Ovary (tissue), 9 donors: ENCODE results near the gene MTREX. TPM values are rescaled to one million over a fixed set of nuclear protein-coding genes. Genes with fewer than 3 reads are reported as not detected.

Experiments
- DNase-seq, 5 donors: peaks; one replicate each; pipeline ENCODE4 v3.0.0-alpha.2; 2019 to 2020
- H3K27ac ChIP-seq, 2 donors: fragments of 200-600 bp; one replicate each; pipeline versions ENCODE4 v1.5.1 to v1.8.0; 2019 to 2022
- H3K27me3 ChIP-seq: fragments of 200-600 bp; one replicate; pipeline ENCODE4 v1.8.0; 2022
- H3K36me3 ChIP-seq: fragments of 200-600 bp; sonication (generic); one replicate; pipeline ENCODE4 v1.5.1; 2019
- H3K4me1 ChIP-seq: one replicate; pipeline ENCODE4 v1.8.1; 2013; ENCODE audit warnings: mild to moderate bottlenecking, moderate library complexity; ENCODE audit not compliant: insufficient read depth
- H3K4me3 ChIP-seq: fragments of 200-600 bp; sonication (generic); one replicate; pipeline ENCODE4 v1.5.1; 2017
- H3K9me3 ChIP-seq, 2 donors: fragments of 200-600 bp in 1 of 2; sonication (generic) in 1 of 2; one replicate each; pipeline versions ENCODE4 v1.5.1 to v1.8.1; 2013 to 2019; ENCODE audit warnings: mild to moderate bottlenecking in 1 of 2, moderate library complexity in 1 of 2
- CTCF ChIP-seq, 3 donors: fragments of 450-650 bp in 2 of 3; fragments of 200-600 bp in 1 of 3; IDR thresholded peaks; one replicate each; pipeline versions ENCODE4 v1.5.1 to v1.8.0; 2016 to 2022; ENCODE audit warnings: antibody characterized with exemption in 3 of 3, mild to moderate bottlenecking in 1 of 3
- EP300 ChIP-seq: sonication (generic); formaldehyde crosslinking; IDR thresholded peaks from one replicate; pipeline ENCODE4 v1.6.1; 2017; ENCODE audit warnings: antibody characterized with exemption
- POLR2A ChIP-seq: fragments of 450-650 bp; IDR thresholded peaks from one replicate; pipeline ENCODE4 v1.6.1; 2017; ENCODE audit warnings: antibody characterized with exemption, mild to moderate bottlenecking, moderate library complexity
- WGBS, 3 donors: extraction: QIAGEN DNeasy Blood & Tissue Kit in 1 of 3; methylation state at CpG; one replicate each; pipeline versions ENCODE4 v1.1.5 to v1.1.7; 2013 to 2017; 5-methylcytosine and 5-hydroxymethylcytosine counted together
- intact Hi-C, 4 donors: fragments of 100-400 bp; cut with DNase I; formaldehyde crosslinking; loops; one replicate each; pipeline versions ENCODE4 v1.11.0 to v1.15.1; 2022 to 2023
- polyA plus RNA-seq, 2 donors: library from polyadenylated mRNA; stranded (reverse); fragments of 200-250 nt in 1 of 2; fragments of 350-450 nt in 1 of 2; fragmentation: Illumina TruSeq in 1 of 2; extraction: RNeasy Lipid Tissue Mini Kit (QIAGEN cat#74804) in 1 of 2; gene quantifications; one replicate each; pipeline ENCODE4 v1.2.3, GENCODE V29; 2013 to 2014
- total RNA-seq, 7 donors: library from RNA; depleted of rRNA in 2 of 7; stranded (reverse); fragments of >200 nt in 2 of 7; fragmentation: NEBNext Ultra II Directional in 3 of 7; extraction: Animal tissue kit (Norgen Biotek cat#: 25700) in 3 of 7; gene quantifications; one replicate each; pipeline versions ENCODE4 v1.1.0 to v1.2.4, GENCODE V29; 2016 to 2023
- donor health status: DM: no; HTN: no; CAD: no; lungs with moderate emphysema.
- donor health status: DM: no; HTN: no; CAD: no.
- donor health status: Bipolar disorder and iron deficiency.
- donor health status: DM: yes; HTN: yes; CAD: no.
- donor health status: DM: no; HTN: no; CAD: no.
- donor health status: DM: yes; HTN: yes; CAD: no.

MTREX gene
- total and polyA plus RNA-seq, 9 donors = 24.3 to 65.3 (median 62.1) TPM

GRCh38 chr5:55370291-55370925, 62.6 kb downstream of the MTREX start:
- intact Hi-C loops = no loop called here
- no peaks in the 10 kb centered on the region for H3K36me3 ChIP-seq
- 92 to 94% (median 93%) methylated on average over 1 of the region's 1 CpG for WGBS, 3 donors

DNA sequence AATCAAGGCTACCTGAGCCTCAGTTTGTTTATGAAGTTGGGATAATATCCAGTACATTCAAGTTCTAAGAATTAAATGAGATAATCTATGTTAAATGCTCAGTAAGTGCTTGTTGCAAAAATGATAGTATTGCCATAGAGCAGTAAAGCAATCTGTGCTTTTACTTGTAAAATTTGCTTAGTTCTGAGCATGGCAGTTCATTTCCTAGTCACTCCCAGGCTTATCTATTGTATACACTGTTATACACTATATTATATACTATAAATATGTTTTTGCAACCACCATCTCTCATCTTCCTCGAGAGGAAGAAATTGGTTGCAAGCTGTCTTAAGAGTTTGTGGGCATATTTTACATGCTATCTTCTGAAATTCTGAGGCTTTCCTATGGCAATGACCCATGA, 63.4 kb downstream of the MTREX start:
- Histone ChIP-seq H3K9me3 (no peaks in the 10 kb centered on the region), H3K4me1 (no peaks in the 10 kb centered on the region), H3K36me3 (no peaks in the 10 kb centered on the region), H3K4me3 (no peak overlapping the region), H3K27me3 (no peaks in the 10 kb centered on the region), H3K27ac (no peak overlapping the region)
- WGBS, 3 donors = 93 to 97% (median 94%) methylated on average over 1 of the region's 1 CpG
- intact Hi-C loops = no loop called here
- DNase-seq = no peak
- TF ChIP-seq POLR2A = no peak
- no peak for TF ChIP-seq EP300
- no peak for TF ChIP-seq CTCF (IDR thresholded peaks at IDR 0.05)

More at GRCh38 chr5:55370291-55370925, 62.6 kb downstream of the MTREX start:
- H3K27me3 ChIP-seq = no peaks in the 10 kb centered on the region
- no peak for DNase-seq
- TF ChIP-seq POLR2A = no peak
- no peak for TF ChIP-seq CTCF (IDR thresholded peaks at IDR 0.05)
- TF ChIP-seq EP300 = no peak
- H3K9me3 ChIP-seq = no peaks in the 10 kb centered on the region
- no peak overlapping the region for H3K4me3 ChIP-seq
- no peak overlapping the region for H3K27ac ChIP-seq
- no peaks in the 10 kb centered on the region for H3K4me1 ChIP-seq

- TF ChIP-seq CTCF (IDR thresholded peaks at IDR 0.05) (no peak), POLR2A (no peak), EP300 (no peak)
- 91 to 97% (median 97%) methylated on average over 7 of the region's 7 CpGs for WGBS, 3 donors
- no peaks in the 10 kb centered on the region for H3K9me3 ChIP-seq
- intact Hi-C loops = no loop called here
- no peak overlapping the region for H3K4me3 ChIP-seq
- no peak for DNase-seq
- no peaks in the 10 kb centered on the region for H3K4me1 ChIP-seq
- H3K27ac ChIP-seq = no peak overlapping the region
- H3K36me3 ChIP-seq = no peaks in the 10 kb centered on the region
- no peaks in the 10 kb centered on the region for H3K27me3 ChIP-seq
Measured at GRCh38 chr5:55372130-55372925, 64.5 kb downstream of the MTREX start.

GRCh38 chr5:55377810-55378209, 70.0 kb downstream of the MTREX start:
- intact Hi-C loops = no loop called here
- no peak overlapping the region for H3K27ac ChIP-seq
- no peaks in the 10 kb centered on the region for H3K36me3 ChIP-seq

More at GRCh38 chr5:55377810-55378209, 70.0 kb downstream of the MTREX start:
- DNase-seq = no peak
- Histone ChIP-seq H3K27me3 (no peaks in the 10 kb centered on the region), H3K9me3 (no peaks in the 10 kb centered on the region), H3K4me1 (no peaks in the 10 kb centered on the region), H3K4me3 (no peak overlapping the region)
- WGBS, 3 donors = 93 to 95% (median 93%) methylated on average over 1 of the region's 1 CpG
- TF ChIP-seq EP300 (no peak), POLR2A (no peak), CTCF (IDR thresholded peaks at IDR 0.05) (no peak)
